ENCODE data around the gene USP43.
A peak's percentile ranks its signal among the peaks of the same experiment; 100 is the strongest.
"Not testable (repeated sequence)": the region's sequence is repeated elsewhere in the genome, so short reads cannot be mapped to it uniquely, and the experiment has no call there.

The USP43 gene

GRCh38 chr17:9645851-9646545 is 681 bp downstream of the USP43 start:
- TF ChIP-seq CTCF (conservative IDR thresholded peaks at IDR 0.05; ENCODE audit: low read length) = no peak
- DNase-seq (ENCODE audit: low read depth) = no peak
- H3K4me3 ChIP-seq (ENCODE audit: low read length) = peak overlapping the region; percentile 60

- H3K4me3 ChIP-seq (ENCODE audit: low read length) = no peak overlapping the region
- TF ChIP-seq CTCF (conservative IDR thresholded peaks at IDR 0.05; ENCODE audit: low read length) = no peak
- no peak for DNase-seq (ENCODE audit: low read depth)
These were observed 1.2 kb downstream of the USP43 start for GRCh38 chr17:9646546-9646885.

- TF ChIP-seq CTCF (conservative IDR thresholded peaks at IDR 0.05; ENCODE audit: low read length) = no peak
- DNase-seq (ENCODE audit: low read depth) = no peak
- no peak overlapping the region for H3K4me3 ChIP-seq (ENCODE audit: low read length)
These were observed 1.7 kb downstream of the USP43 start for GRCh38 chr17:9647014-9647413.

GRCh38 chr17:9648521-9649110 is 3.3 kb downstream of the USP43 start:
- no peak for DNase-seq (ENCODE audit: low read depth)
- no peak for TF ChIP-seq CTCF (conservative IDR thresholded peaks at IDR 0.05; ENCODE audit: low read length)
- H3K4me3 ChIP-seq (ENCODE audit: low read length) = no peak overlapping the region; the same call in 1 of the 2 replicates

- no peak overlapping the region for H3K4me3 ChIP-seq (ENCODE audit: low read length)
- no peak for TF ChIP-seq CTCF (conservative IDR thresholded peaks at IDR 0.05; ENCODE audit: low read length)
- DNase-seq (ENCODE audit: low read depth) = peak; percentile 96
These were observed 13.4 kb downstream of the USP43 start for GRCh38 chr17:9658593-9659211.

- DNase-seq (ENCODE audit: low read depth) = no peak
- no peak for TF ChIP-seq CTCF (conservative IDR thresholded peaks at IDR 0.05; ENCODE audit: low read length)
- no peak overlapping the region for H3K4me3 ChIP-seq (ENCODE audit: low read length)
These were observed 15.7 kb downstream of the USP43 start for GRCh38 chr17:9661027-9661426.

GRCh38 chr17:9663511-9663910 is 18.2 kb downstream of the USP43 start:
- H3K4me3 ChIP-seq (ENCODE audit: low read length); DNase-seq (ENCODE audit: low read depth): not testable (repeated sequence)

Measured in AG10803 (cell line).